Stimulated activated memory B cell treated with anti-CD40 and anti-IgM and Interleukin-4, amounts not matched to agents 10 μg/mL and 1 μg/mL and 100 μg/mL, for 72 hours (primary cell): ENCODE data around the gene PRAME.

Experiments
- ATAC-seq: fragments of 150-1000 bp; cut with Tn5 transposase; 2 replicates; pipeline ENCODE4 v1.10.0; 2021
- H3K27ac Mint-ChIP-seq: one replicate; pipeline ENCODE4 v1.8.0; 2022; ENCODE audit warnings: mild to moderate bottlenecking, mixed read lengths
- H3K27me3 Mint-ChIP-seq: one replicate; pipeline ENCODE4 v1.8.0; 2022; ENCODE audit warnings: mixed read lengths
- H3K36me3 Mint-ChIP-seq: one replicate; pipeline ENCODE4 v1.8.0; 2022; ENCODE audit warnings: mixed read lengths
- H3K4me1 Mint-ChIP-seq: one replicate; pipeline ENCODE4 v1.8.0; 2022; ENCODE audit warnings: mixed read lengths
- H3K4me3 Mint-ChIP-seq: one replicate; pipeline ENCODE4 v1.8.0; 2022; ENCODE audit warnings: mild to moderate bottlenecking, moderate library complexity, mixed read lengths
- H3K9me3 Mint-ChIP-seq: one replicate; pipeline ENCODE4 v1.8.0; 2022; ENCODE audit warnings: mixed read lengths

The PRAME gene

GRCh38 chr22:22565981-22566380, 6.9 kb upstream of the PRAME start:
- no peaks in the 10 kb centered on the region for H3K36me3 Mint-ChIP-seq
- no peaks in the 10 kb centered on the region for H3K9me3 Mint-ChIP-seq
- peaks cover 26% of the 10 kb centered on the region for H3K27me3 Mint-ChIP-seq
- H3K4me3 Mint-ChIP-seq: no peak overlapping the region
- no peak for ATAC-seq
- no peak overlapping the region for H3K27ac Mint-ChIP-seq
- no peaks in the 10 kb centered on the region for H3K4me1 Mint-ChIP-seq

DNA sequence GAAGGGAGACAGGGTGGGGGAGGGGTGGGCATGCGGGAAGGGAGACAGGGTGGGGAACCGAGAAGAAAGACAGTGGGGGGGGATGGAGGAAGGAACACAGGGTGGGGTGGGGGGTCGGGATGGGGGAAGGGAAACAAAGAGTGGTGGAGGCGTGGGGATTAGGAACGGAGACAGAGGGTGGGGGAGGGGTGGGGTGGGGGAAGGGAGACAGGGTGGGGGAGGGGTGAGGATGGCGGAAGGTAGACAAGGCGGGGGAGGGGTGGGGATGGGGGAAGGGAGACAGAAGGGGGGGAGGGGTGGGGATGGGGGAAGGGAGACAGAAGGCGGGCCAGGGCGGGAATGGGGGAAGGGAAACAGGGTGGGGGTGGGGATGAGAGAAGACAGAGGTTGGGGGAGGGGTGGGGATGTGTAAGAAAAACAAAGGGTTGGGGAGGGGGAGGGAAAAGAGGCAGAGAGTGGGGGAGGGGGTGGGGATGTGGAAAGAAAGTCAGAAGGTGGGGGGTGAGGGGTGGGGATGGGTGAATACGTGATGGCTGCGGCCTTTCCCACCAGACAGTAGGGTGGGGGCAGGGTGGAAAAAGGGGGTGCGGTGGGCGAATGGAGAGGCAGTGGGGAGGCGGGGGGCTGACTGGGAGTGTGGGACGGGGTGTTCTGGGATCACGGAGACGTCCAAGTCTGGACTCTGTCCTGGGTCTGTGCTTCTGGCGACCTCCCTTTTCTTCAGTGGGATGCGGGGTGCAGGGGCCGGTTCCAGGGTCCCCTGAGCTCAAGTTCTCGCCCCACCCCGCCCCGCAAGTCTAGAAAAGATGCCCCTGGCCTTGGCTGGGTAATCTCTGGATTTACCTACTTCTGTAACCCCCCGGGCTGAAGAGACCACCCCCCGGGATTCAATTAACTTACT, 744 bp downstream of the PRAME start:
- H3K9me3 Mint-ChIP-seq: no peaks in the 10 kb centered on the region
- no peaks in the 10 kb centered on the region for H3K27me3 Mint-ChIP-seq
- H3K27ac Mint-ChIP-seq: no peak overlapping the region
- H3K4me3 Mint-ChIP-seq: no peak overlapping the region
- no peak for ATAC-seq
- no peaks in the 10 kb centered on the region for H3K36me3 Mint-ChIP-seq
- H3K4me1 Mint-ChIP-seq: peaks cover 25% of the 10 kb centered on the region

GRCh38 chr22:22556995-22557925, 1.8 kb downstream of the PRAME start:
- no peaks in the 10 kb centered on the region for H3K27me3 Mint-ChIP-seq

DNA sequence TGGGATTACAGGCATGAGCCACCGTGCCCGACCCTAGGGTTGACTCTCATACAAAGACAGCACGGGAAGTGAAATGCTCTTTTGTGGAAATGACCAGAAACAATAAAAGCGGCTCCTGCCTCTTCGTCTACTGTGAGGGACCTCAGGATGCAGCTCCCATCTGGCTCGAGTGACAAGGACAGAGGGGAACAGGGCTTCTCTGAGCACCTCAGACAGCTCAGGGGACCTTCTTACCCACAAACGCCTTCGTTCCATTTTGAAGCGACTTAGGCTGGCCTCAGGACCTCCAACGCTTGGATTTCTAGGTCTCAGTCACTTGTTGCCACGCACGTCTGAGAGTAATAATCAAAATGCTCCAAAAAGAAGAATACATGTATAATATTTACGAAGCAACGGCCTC, 2.5 kb downstream of the PRAME start:
- Mint-ChIP-seq H3K9me3 (no peaks in the 10 kb centered on the region), H3K36me3 (no peaks in the 10 kb centered on the region), H3K27me3 (no peaks in the 10 kb centered on the region), H3K4me1 (peaks cover 33% of the 10 kb centered on the region), H3K4me3 (no peak overlapping the region), H3K27ac (no peak overlapping the region)
- no peak for ATAC-seq

More at GRCh38 chr22:22556995-22557925, 1.8 kb downstream of the PRAME start:
- ATAC-seq: no peak
- Mint-ChIP-seq H3K27ac (no peak overlapping the region), H3K4me3 (no peak overlapping the region), H3K4me1 (peaks cover 33% of the 10 kb centered on the region), H3K36me3 (no peaks in the 10 kb centered on the region), H3K9me3 (no peaks in the 10 kb centered on the region)

- Mint-ChIP-seq H3K4me1 (peaks cover 33% of the 10 kb centered on the region), H3K36me3 (no peaks in the 10 kb centered on the region), H3K27ac (no peak overlapping the region), H3K4me3 (no peak overlapping the region), H3K9me3 (no peaks in the 10 kb centered on the region), H3K27me3 (no peaks in the 10 kb centered on the region)
- no peak for ATAC-seq
Observed at GRCh38 chr22:22555596-22555995, 3.5 kb downstream of the PRAME start.

- H3K27ac Mint-ChIP-seq: peak overlapping the region; percentile 53
- peak; percentile 62 for ATAC-seq
- H3K4me1 Mint-ChIP-seq: peaks cover 30% of the 10 kb centered on the region
- H3K27me3 Mint-ChIP-seq: no peaks in the 10 kb centered on the region
- H3K36me3 Mint-ChIP-seq: no peaks in the 10 kb centered on the region
- H3K9me3 Mint-ChIP-seq: no peaks in the 10 kb centered on the region
- H3K4me3 Mint-ChIP-seq: no peak overlapping the region
Observed at GRCh38 chr22:22554587-22555284, 4.3 kb downstream of the PRAME start.

DNA sequence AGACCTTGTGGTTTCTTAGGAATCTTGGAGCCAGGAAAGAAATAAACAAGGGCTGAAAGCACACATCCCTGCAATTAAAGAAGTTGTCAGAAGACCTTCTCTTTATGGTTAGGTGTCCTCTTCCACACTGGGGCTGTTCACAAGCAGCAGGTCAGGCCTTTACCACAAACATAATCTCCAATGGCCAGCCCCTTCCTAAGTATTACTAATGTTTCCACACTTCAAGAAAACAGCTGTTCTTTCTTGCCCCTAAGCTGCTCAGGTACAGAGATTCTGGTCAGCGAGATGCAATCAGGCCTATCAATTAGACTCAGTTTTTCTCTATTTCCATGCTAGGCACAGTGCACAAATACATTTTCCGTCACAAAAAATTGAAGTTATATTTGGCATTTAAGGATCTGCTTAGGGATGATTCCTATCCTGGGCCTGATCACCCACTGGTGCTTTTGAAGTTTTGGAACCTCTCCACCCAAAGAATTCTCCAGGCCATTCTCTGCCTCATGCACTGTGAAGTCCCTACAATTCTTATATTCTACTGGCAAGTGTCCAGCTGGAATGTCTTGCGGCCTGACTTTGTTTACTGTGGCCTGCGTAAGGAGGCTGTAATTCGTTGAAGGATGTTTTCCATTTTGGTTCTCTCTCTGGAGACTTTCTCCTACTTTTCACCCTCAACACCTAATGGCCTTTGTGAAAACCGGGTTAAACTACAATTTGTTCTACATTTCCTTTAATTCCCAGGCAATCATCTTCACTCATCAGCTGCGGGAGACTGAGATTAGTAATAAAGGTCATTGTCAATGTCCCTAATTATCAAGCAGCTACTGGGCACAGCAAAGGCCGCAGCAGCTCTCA, 5.1 kb downstream of the PRAME start:
- ATAC-seq: no peak
- Mint-ChIP-seq H3K4me3 (no peak overlapping the region), H3K36me3 (no peaks in the 10 kb centered on the region), H3K9me3 (no peaks in the 10 kb centered on the region), H3K27ac (peak overlapping the region; percentile 53), H3K27me3 (no peaks in the 10 kb centered on the region), H3K4me1 (peaks cover 22% of the 10 kb centered on the region)

- H3K27me3 Mint-ChIP-seq: no peaks in the 10 kb centered on the region
- no peaks in the 10 kb centered on the region for H3K9me3 Mint-ChIP-seq
- peaks cover 19% of the 10 kb centered on the region for H3K4me1 Mint-ChIP-seq
- no peak overlapping the region for H3K4me3 Mint-ChIP-seq
- ATAC-seq: no peak
- H3K36me3 Mint-ChIP-seq: no peaks in the 10 kb centered on the region
- H3K27ac Mint-ChIP-seq: no peak overlapping the region
Observed at GRCh38 chr22:22553141-22553540, 5.9 kb downstream of the PRAME start.

- Mint-ChIP-seq H3K27ac (no peak overlapping the region), H3K27me3 (no peaks in the 10 kb centered on the region), H3K4me1 (peaks cover 19% of the 10 kb centered on the region), H3K9me3 (no peaks in the 10 kb centered on the region), H3K36me3 (no peaks in the 10 kb centered on the region), H3K4me3 (no peak overlapping the region)
- ATAC-seq: no peak
Observed at GRCh38 chr22:22552630-22553029, 6.4 kb downstream of the PRAME start.

DNA sequence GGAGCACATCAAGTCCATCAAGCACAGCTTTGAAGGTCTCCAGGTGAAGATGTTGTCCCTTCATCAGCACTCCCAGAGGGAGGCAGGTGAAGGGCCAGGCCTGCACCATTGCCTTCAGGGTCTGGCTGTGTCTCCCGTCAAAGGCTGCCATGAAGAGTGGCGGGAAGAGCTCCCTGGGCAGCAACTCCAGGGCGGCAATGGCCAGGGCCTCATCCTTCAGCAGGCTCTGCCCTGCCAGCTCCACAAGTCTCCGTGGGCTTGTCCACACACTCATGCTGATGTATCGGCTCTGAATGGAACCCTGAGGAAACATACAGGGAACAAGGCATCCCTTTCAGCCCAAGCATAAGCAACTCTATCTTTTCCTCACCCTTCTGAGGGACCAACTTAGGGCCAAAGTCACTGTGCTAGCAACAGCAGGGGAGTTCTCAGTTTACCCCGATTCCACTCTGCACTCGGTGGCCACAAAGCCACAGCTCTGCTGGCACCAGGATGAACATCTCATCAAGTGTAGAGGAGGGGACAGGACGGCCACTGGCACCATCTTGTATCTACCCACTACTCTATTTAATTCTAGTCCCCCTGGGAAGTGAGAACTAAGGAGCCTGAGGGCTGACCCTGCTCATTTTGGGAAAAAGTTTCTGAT, 8.2 kb downstream of the PRAME start:
- H3K27me3 Mint-ChIP-seq: no peaks in the 10 kb centered on the region
- H3K4me1 Mint-ChIP-seq: peaks cover 19% of the 10 kb centered on the region
- H3K9me3 Mint-ChIP-seq: no peaks in the 10 kb centered on the region
- H3K27ac Mint-ChIP-seq: no peak overlapping the region
- no peak for ATAC-seq
- H3K36me3 Mint-ChIP-seq: no peaks in the 10 kb centered on the region
- H3K4me3 Mint-ChIP-seq: no peak overlapping the region

DNA sequence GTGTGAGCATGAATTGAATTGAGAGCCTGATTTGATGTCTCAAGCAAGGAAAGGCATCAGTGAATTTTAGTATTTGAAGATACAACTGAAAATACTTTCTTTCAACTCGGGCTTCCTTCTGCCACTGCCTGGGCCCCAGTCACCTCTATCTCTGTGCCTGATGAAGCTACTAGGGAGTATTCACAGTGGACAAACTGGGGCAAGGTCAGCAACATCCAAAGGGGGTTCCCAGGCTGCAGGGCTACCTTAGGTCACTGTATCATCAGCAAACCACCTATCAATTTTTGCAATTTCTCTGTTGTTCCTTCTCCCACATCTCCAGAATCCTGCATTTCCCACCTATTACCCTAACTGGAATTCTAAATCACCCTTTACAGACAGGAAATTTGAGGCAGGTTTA, 10.2 kb downstream of the PRAME start:
- Mint-ChIP-seq H3K9me3 (no peaks in the 10 kb centered on the region), H3K27me3 (no peaks in the 10 kb centered on the region)
- ATAC-seq: no peak

GRCh38 chr22:22548317-22548716, 10.7 kb downstream of the PRAME start:
- no peak for ATAC-seq
- peaks cover 8% of the 10 kb centered on the region for H3K4me1 Mint-ChIP-seq
- no peaks in the 10 kb centered on the region for H3K9me3 Mint-ChIP-seq
- H3K4me3 Mint-ChIP-seq: no peak overlapping the region
- H3K27me3 Mint-ChIP-seq: peaks cover 2% of the 10 kb centered on the region
- no peak overlapping the region for H3K27ac Mint-ChIP-seq
- no peaks in the 10 kb centered on the region for H3K36me3 Mint-ChIP-seq

More for the DNA sequence above, 10.2 kb downstream of the PRAME start:
- Mint-ChIP-seq H3K4me3 (no peak overlapping the region), H3K36me3 (no peaks in the 10 kb centered on the region), H3K4me1 (peaks cover 10% of the 10 kb centered on the region), H3K27ac (no peak overlapping the region)

DNA sequence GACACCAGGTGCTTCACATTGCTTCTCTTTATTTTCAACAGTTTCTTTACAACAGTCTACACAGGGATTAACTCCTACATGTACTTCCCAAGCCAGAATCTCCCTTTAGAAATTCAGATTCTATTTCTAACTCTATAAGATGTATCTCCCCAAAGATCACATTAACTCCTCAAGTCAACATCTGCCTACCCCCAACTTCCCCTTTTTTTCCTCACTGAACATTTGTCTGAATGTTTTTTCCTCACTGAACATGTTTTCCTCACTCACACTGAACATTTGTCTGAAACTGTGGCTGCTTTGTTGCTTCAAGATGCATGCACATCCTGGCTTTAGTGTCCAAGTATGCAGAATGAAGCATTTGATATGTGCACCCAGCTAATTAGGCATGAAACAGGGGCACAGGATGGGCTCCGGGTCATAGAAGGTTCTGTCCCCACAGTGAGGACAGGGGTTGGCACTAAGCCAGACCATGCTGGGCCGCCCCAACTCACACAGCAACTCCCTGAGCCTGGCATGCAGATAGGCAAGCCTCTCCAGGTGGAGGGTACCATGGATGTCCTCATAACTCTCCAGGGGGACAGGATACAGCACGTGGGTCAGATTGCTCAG, 11.3 kb downstream of the PRAME start:
- no peak for ATAC-seq
- H3K27me3 Mint-ChIP-seq: peaks cover 7% of the 10 kb centered on the region
- no peak overlapping the region for H3K4me3 Mint-ChIP-seq
- no peaks in the 10 kb centered on the region for H3K36me3 Mint-ChIP-seq
- no peak overlapping the region for H3K27ac Mint-ChIP-seq
- H3K9me3 Mint-ChIP-seq: no peaks in the 10 kb centered on the region
- peaks cover 3% of the 10 kb centered on the region for H3K4me1 Mint-ChIP-seq

DNA sequence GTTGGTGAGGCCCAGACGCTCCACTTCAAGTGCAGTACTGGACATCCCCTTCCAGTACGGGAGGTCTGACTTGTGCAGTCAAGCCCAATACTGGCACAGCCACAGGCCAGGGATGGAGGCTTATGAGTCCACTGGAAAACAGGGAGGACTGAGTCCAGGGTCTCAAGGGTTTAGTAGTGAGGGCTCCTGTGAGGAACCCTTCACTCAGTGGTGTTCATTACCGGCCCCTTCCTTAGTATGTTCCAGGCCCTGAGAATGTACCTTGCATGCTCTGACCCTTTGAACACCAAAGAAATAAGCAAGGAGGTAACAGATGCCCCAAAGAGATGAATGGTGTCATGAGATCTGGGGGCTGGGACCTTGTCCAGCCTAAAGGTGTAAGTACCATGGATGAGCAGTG, 11.8 kb downstream of the PRAME start:
- H3K36me3 Mint-ChIP-seq: no peaks in the 10 kb centered on the region
- no peak overlapping the region for H3K4me3 Mint-ChIP-seq

More for the DNA sequence above, 11.8 kb downstream of the PRAME start:
- peaks cover 13% of the 10 kb centered on the region for H3K27me3 Mint-ChIP-seq
- no peaks in the 10 kb centered on the region for H3K9me3 Mint-ChIP-seq
- ATAC-seq: no peak
- no peaks in the 10 kb centered on the region for H3K4me1 Mint-ChIP-seq
- no peak overlapping the region for H3K27ac Mint-ChIP-seq
